Vagina (tissue), 2 donors: ENCODE results near the gene ATN1. TPM values are rescaled to one million over a fixed set of nuclear protein-coding genes. Genes with fewer than 3 reads are reported as not detected.

Source experiments
- DNase-seq, 2 donors: peaks; one replicate each; pipeline ENCODE4 v3.0.0-alpha.2; 2017; ENCODE audit errors: extremely low spot score in 2 of 2
- H3K27ac ChIP-seq: fragments of 200-600 bp; sonication (generic); one replicate; pipeline ENCODE4 v1.5.1; 2019
- H3K27me3 ChIP-seq: fragments of 200-600 bp; sonication (generic); one replicate; pipeline ENCODE4 v1.5.1; 2019
- H3K36me3 ChIP-seq, 2 donors: fragments of 200-600 bp; sonication (generic); one replicate each; pipeline ENCODE4 v1.5.1; 2017 to 2019
- H3K4me1 ChIP-seq: fragments of 200-600 bp; sonication (generic); one replicate; pipeline ENCODE4 v1.5.1; 2019
- H3K4me3 ChIP-seq, 2 donors: fragments of 200-600 bp; sonication (generic); 1 replicate in 1 of 2; 2 replicates in 1 of 2; pipeline ENCODE4 v1.5.1; 2016 to 2019
- H3K9me3 ChIP-seq: fragments of 200-600 bp; sonication (generic); one replicate; pipeline ENCODE4 v1.5.1; 2019
- CTCF ChIP-seq, 3 experiments: fragments of 450-650 bp in 2 of 3; fragments of 200-600 bp in 1 of 3; sonication (generic) in 1 of 3; IDR thresholded peaks; one replicate each; pipeline ENCODE4 v1.5.1; 2017 to 2019; ENCODE audit warnings: antibody characterized with exemption in 3 of 3, mild to moderate bottlenecking in 2 of 3, moderate library complexity in 2 of 3
- POLR2A ChIP-seq, 2 donors: fragments of 450-650 bp; IDR thresholded peaks; one replicate each; pipeline ENCODE4 v1.6.1; 2017; ENCODE audit warnings: antibody characterized with exemption in 2 of 2, mild to moderate bottlenecking in 2 of 2, moderate library complexity in 2 of 2
- POLR2AphosphoS5 ChIP-seq, 2 donors: sonication (generic); formaldehyde crosslinking; IDR thresholded peaks; one replicate each; pipeline ENCODE4 v1.9.0; 2017; ENCODE audit warnings: antibody characterized with exemption in 2 of 2, mild to moderate bottlenecking in 2 of 2, low read depth in 1 of 2; ENCODE audit not compliant: insufficient read depth in 1 of 2
- intact Hi-C: fragments of 100-400 bp; cut with DNase I; formaldehyde crosslinking; loops from one replicate; pipeline ENCODE4 v1.15.1; 2023
- microRNA counts, 2 donors: library from miRNA; unstranded; fragments of <30 nt; microRNA quantifications; one replicate each; lab custom pipeline; 2016 to 2017
- microRNA-seq: library from miRNA; unstranded; fragments of <30 nt; microRNA quantifications from one replicate; pipeline ENCODE4, GENCODE V29; 2017; ENCODE audit warnings: borderline number of aligned reads, borderline replicate concordance
- small RNA-seq: library from RNA; depleted of rRNA; stranded (forward); fragments of <200 nt; gene quantifications from one replicate; pipeline ENCODE3, GENCODE V24; 2016
- total RNA-seq: library from RNA; depleted of rRNA; stranded (reverse); fragments of >200 nt; gene quantifications from one replicate; pipeline ENCODE4 v1.2.3, GENCODE V29; 2016

ATN1 gene
- total RNA-seq, 1 donor from 2014 or later, result 92.1 TPM

DNA sequence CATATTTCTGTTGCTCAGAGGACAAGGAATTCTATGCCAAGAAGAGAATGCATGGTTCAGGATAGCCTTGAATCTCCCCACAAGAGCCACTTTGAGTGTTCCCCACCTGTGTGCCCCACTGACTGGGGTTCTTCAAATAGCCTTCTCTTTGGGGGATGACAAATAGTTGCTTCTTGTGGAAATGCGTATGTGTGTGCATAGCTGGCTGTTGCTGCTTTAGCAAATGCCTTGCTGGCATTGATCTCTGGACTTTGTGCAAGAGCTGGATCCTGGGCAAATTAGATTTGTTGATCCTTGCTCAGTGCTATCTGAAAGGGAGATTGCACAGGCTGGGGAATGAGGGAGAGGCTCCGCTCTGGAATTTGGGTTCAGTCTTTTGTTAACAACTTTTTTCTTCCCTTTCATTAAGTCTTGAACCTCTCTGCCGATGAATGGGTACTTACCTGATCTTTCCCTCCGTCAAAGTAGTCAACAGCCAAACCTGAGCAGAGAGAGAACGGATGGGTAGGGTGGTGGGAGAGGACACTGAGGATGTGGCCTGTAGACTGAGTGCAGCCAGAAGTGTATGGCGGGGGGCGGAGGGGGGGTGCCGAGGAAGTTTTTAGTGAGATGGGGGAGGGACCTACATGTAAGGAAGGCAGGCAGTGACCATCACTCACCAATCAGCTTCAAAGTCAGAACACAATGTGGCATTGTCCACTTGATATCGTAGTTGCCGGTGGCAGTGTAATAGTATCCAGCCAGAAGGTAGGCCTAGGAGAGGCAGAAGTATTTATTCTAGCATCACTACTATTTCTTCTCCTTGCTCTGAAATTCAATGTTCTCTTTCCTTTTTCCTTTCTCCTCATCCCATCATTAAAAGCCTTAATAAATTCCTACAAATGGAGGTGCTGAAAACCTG is 53.6 kb downstream of the ATN1 start:
- peaks cover 9% of the 10 kb centered on the region for H3K4me1 ChIP-seq
- no peak for DNase-seq
- intact Hi-C loops, result no loop called here
- no peaks in the 10 kb centered on the region for H3K27me3 ChIP-seq
- no peak for TF ChIP-seq POLR2A (IDR thresholded peaks at IDR 0.05)
- no peak for TF ChIP-seq POLR2AphosphoS5 (IDR thresholded peaks at IDR 0.05; ENCODE audit: insufficient read depth in 1 of 2, low read depth in 1 of 2)
- no peak for TF ChIP-seq CTCF (IDR thresholded peaks at IDR 0.05)
- no peak overlapping the region for H3K27ac ChIP-seq
- peaks cover 3 to 37% of the 10 kb centered on the region in 2 donors for H3K36me3 ChIP-seq
- no peak overlapping the region for H3K4me3 ChIP-seq
- H3K9me3 ChIP-seq, result no peaks in the 10 kb centered on the region

GRCh38 chr12:6982532-6982931 is 54.8 kb downstream of the ATN1 start:
- intact Hi-C loops, result no loop called here
- H3K36me3 ChIP-seq, result peaks cover 3 to 25% of the 10 kb centered on the region in 2 donors
- no peaks in the 10 kb centered on the region for H3K27me3 ChIP-seq
- no peak overlapping the region for H3K4me3 ChIP-seq
- no peak overlapping the region for H3K27ac ChIP-seq
- H3K9me3 ChIP-seq, result no peaks in the 10 kb centered on the region
- DNase-seq, result no peak
- peaks cover 9% of the 10 kb centered on the region for H3K4me1 ChIP-seq
- TF ChIP-seq POLR2AphosphoS5 (IDR thresholded peaks at IDR 0.05; ENCODE audit: insufficient read depth in 1 of 2, low read depth in 1 of 2) (no peak), CTCF (IDR thresholded peaks at IDR 0.05) (no peak), POLR2A (IDR thresholded peaks at IDR 0.05) (no peak)

- DNase-seq, result no peak
- no peaks in the 10 kb centered on the region for H3K4me1 ChIP-seq
- H3K36me3 ChIP-seq, result peaks cover 0 to 5% of the 10 kb centered on the region in 2 donors
- H3K27ac ChIP-seq, result peak overlapping the region; percentile 20
- H3K9me3 ChIP-seq, result no peaks in the 10 kb centered on the region
- no peak overlapping the region for H3K4me3 ChIP-seq
- TF ChIP-seq POLR2AphosphoS5 (IDR thresholded peaks at IDR 0.05; ENCODE audit: insufficient read depth in 1 of 2, low read depth in 1 of 2) (no peak), CTCF (IDR thresholded peaks at IDR 0.05) (no peak), POLR2A (IDR thresholded peaks at IDR 0.05) (no peak)
- no peaks in the 10 kb centered on the region for H3K27me3 ChIP-seq
- intact Hi-C loops, result no loop called here
Observed at GRCh38 chr12:6987956-6988553, 60.3 kb downstream of the ATN1 start.

MicroRNAs encoded within 50 kb of the gene (microRNA counts, 767-probe panel; counts per million panel counts)
- microRNA hsa-miR-141-3p (lab: Ali Mortazavi, UCI), result 3,784 to 4,484 counts per million in 2 donors
- microRNA hsa-miR-200c-3p (lab: Ali Mortazavi, UCI), result 7,182 to 8,797 counts per million in 2 donors

Small RNAs within 50 kb of the gene (microRNA-seq; reads per million reads assigned to microRNA genes)
- 658 reads per million, percentile 73 among the genes with 10 or more reads in this experiment for gene MIR141
- gene MIR200C, result 71,974 reads per million, percentile 98 among the genes with 10 or more reads in this experiment

Small RNAs within 50 kb of the gene (small RNA-seq; reads per million reads assigned to genes)
- gene MIR141 (13.2 reads per million, percentile 94 among the genes with 10 or more reads in this experiment), gene MIR200C (40.1 reads per million, percentile 96 among the genes with 10 or more reads in this experiment), gene RNU7-1 (not detected), gene SCARNA12 (not detected)

Other genes with a start within 250 kb of the ATN1 start
- 31.9 TPM for gene ZNF384, start 238.6 kb upstream of the ATN1 start, total RNA-seq
- 5.6 TPM for gene PIANP, start 227.1 kb upstream of the ATN1 start, total RNA-seq
- gene COPS7A, start 203.9 kb upstream of the ATN1 start, total RNA-seq, result 35.4 TPM
- gene MLF2, start 174.8 kb upstream of the ATN1 start, total RNA-seq, result 150 TPM
- 132 TPM for gene PTMS, start 161.6 kb upstream of the ATN1 start, total RNA-seq
- 10.3 TPM for gene LAG3, start 155.4 kb upstream of the ATN1 start, total RNA-seq
- 14.2 TPM for gene CD4, start 138.4 kb upstream of the ATN1 start, total RNA-seq
- gene GPR162, start 106.1 kb upstream of the ATN1 start, total RNA-seq, result 3.2 TPM
- 37.3 TPM for gene P3H3, start 99.6 kb upstream of the ATN1 start, total RNA-seq
- gene GNB3, start 87.0 kb upstream of the ATN1 start, total RNA-seq, result 5.2 TPM
- gene CDCA3, start 76.7 kb upstream of the ATN1 start, total RNA-seq, result 8.6 TPM
- 36.6 TPM for gene USP5, start 75.8 kb upstream of the ATN1 start, total RNA-seq
- gene TPI1, start 60.4 kb upstream of the ATN1 start, total RNA-seq, result 274 TPM
- 3.2 TPM for gene SPSB2, start 54.7 kb upstream of the ATN1 start, total RNA-seq
- 8.6 TPM for gene LRRC23, start 23.1 kb upstream of the ATN1 start, total RNA-seq
- 20.1 TPM for gene ENO2, start 13.4 kb upstream of the ATN1 start, total RNA-seq
- not detected for gene RNU7-1, start 15.9 kb downstream of the ATN1 start, total RNA-seq
- 760 TPM for gene C12orf57, start 16.1 kb downstream of the ATN1 start, total RNA-seq
- 17.4 TPM for gene PTPN6, start 23.4 kb downstream of the ATN1 start, total RNA-seq
- 199 TPM for gene PHB2, start 42.7 kb downstream of the ATN1 start, total RNA-seq
- 21.9 TPM for gene EMG1, start 43.0 kb downstream of the ATN1 start, total RNA-seq
- 42.0 TPM for gene LPCAT3, start 90.5 kb downstream of the ATN1 start, total RNA-seq
- 541 TPM for gene C1S, start 132.8 kb downstream of the ATN1 start, total RNA-seq
- gene C1R, start 164.5 kb downstream of the ATN1 start, total RNA-seq, result 830 TPM
- gene C1RL, start 181.3 kb downstream of the ATN1 start, total RNA-seq, result 122 TPM
- 3.7 TPM for gene RBP5, start 200.9 kb downstream of the ATN1 start, total RNA-seq
- gene CLSTN3, start 202.4 kb downstream of the ATN1 start, total RNA-seq, result 46.2 TPM